Neural cell (in vitro differentiated cells): ENCODE results near the gene SERINC2.

Experiments used
- REST ChIP-seq: IDR thresholded peaks from 2 replicates; pipeline ENCODE4 v1.6.1; 2012; ENCODE audit warnings: borderline replicate concordance
- TAF1 ChIP-seq: IDR thresholded peaks from 2 replicates; pipeline ENCODE4 v1.6.1; 2012; ENCODE audit warnings: low read depth
- TF ChIP-seq, protein P1 (sequence below): fragments of 450-650 bp; IDR thresholded peaks from 2 replicates; pipeline ENCODE4 v1.5.1; 2014; ENCODE audit warnings: antibody characterized with exemption, mild to moderate bottlenecking, moderate library complexity; ENCODE audit not compliant: poor library complexity, severe bottlenecking

DNA sequence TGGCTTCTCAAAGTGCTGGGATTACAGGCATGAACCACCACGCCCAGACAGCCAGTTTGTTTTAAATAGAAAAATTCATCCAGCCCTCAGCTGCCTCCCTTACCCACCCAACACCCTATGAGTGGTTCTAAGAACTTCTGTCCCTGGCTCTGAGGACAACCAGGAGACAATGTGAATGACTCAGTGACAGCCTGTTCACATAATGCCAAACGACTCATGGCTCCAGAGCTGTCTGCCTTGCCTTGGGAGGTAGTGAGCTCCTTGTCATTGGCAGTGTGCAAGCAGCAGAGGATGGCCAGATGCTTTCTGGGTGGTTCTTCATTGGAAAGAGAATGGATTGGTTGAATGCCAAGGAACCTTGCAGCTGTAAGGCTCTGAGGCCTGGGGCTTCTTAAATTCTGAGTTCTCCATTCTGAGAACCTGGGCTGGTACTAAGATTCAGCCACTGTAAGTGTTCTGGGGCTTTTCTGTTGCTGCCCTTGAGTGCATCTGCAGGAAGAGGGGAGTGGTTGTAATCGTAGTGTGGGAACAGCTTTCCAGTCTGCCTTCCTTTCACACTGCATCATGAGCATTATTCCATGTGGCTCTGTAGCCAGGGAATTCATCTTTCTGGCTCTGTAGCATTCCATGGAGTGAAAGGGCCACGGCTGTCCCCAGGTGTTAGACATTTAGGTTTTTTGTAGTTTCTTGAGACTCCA lies 5.8 kb downstream of the SERINC2 start:
- TF ChIP-seq, protein P1, sequence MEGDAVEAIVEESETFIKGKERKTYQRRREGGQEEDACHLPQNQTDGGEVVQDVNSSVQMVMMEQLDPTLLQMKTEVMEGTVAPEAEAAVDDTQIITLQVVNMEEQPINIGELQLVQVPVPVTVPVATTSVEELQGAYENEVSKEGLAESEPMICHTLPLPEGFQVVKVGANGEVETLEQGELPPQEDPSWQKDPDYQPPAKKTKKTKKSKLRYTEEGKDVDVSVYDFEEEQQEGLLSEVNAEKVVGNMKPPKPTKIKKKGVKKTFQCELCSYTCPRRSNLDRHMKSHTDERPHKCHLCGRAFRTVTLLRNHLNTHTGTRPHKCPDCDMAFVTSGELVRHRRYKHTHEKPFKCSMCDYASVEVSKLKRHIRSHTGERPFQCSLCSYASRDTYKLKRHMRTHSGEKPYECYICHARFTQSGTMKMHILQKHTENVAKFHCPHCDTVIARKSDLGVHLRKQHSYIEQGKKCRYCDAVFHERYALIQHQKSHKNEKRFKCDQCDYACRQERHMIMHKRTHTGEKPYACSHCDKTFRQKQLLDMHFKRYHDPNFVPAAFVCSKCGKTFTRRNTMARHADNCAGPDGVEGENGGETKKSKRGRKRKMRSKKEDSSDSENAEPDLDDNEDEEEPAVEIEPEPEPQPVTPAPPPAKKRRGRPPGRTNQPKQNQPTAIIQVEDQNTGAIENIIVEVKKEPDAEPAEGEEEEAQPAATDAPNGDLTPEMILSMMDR = no peak
- TF ChIP-seq TAF1 (no peak), REST (no peak)
